ENCODE results near the gene LHX4.
A peak's percentile ranks its signal among the peaks of the same experiment; 100 is the strongest.

Gene LHX4

GRCh38 chr1:180231506-180231921 is 1.4 kb downstream of the LHX4 start:
- H3K4me1 ChIP-seq (ENCODE audit: control insufficient read depth, low read length) = peaks cover 44% of the 10 kb centered on the region
- peak overlapping the region; percentile 87 for H3K4me3 ChIP-seq (ENCODE audit: low read length)
- H4K20me1 ChIP-seq (ENCODE audit: control insufficient read depth, insufficient read depth, low read depth, low read length) = peaks cover 7% of the 10 kb centered on the region; the same call in 1 of the 2 replicates
- H3K9me3 ChIP-seq (ENCODE audit: control insufficient read depth, insufficient read depth, low read length) = peaks cover under 1% of the 10 kb centered on the region; the same call in 1 of the 2 replicates
- H3K27me3 ChIP-seq (ENCODE audit: control insufficient read depth, low read length) = peaks cover 38% of the 10 kb centered on the region
- peak overlapping the region; percentile 98 for H3K4me2 ChIP-seq (ENCODE audit: low read length)
- H3K79me2 ChIP-seq (ENCODE audit: control insufficient read depth, low read length) = peaks cover 3% of the 10 kb centered on the region; the same call in 1 of the 2 replicates
- H3K27ac ChIP-seq (ENCODE audit: low read depth, low read length) = no peak overlapping the region
- H3K36me3 ChIP-seq (ENCODE audit: control insufficient read depth, low read length) = no peaks in the 10 kb centered on the region
- no peak for TF ChIP-seq EZH2phosphoT487 (IDR thresholded peaks at IDR 0.05; ENCODE audit: borderline replicate concordance, low read length)
- TF ChIP-seq, protein P1, sequence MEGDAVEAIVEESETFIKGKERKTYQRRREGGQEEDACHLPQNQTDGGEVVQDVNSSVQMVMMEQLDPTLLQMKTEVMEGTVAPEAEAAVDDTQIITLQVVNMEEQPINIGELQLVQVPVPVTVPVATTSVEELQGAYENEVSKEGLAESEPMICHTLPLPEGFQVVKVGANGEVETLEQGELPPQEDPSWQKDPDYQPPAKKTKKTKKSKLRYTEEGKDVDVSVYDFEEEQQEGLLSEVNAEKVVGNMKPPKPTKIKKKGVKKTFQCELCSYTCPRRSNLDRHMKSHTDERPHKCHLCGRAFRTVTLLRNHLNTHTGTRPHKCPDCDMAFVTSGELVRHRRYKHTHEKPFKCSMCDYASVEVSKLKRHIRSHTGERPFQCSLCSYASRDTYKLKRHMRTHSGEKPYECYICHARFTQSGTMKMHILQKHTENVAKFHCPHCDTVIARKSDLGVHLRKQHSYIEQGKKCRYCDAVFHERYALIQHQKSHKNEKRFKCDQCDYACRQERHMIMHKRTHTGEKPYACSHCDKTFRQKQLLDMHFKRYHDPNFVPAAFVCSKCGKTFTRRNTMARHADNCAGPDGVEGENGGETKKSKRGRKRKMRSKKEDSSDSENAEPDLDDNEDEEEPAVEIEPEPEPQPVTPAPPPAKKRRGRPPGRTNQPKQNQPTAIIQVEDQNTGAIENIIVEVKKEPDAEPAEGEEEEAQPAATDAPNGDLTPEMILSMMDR (IDR thresholded peaks at IDR 0.05; ENCODE audit: low read depth, low read length, poor library complexity, severe bottlenecking) = peak; percentile 32
- H3F3A ChIP-seq (ENCODE audit: control insufficient read depth, insufficient read depth) = peaks cover 7% of the 10 kb centered on the region
- H3K9me2 ChIP-seq (replicated peaks; ENCODE audit: control insufficient read depth, low read length) = no peaks in the 10 kb centered on the region

DNA sequence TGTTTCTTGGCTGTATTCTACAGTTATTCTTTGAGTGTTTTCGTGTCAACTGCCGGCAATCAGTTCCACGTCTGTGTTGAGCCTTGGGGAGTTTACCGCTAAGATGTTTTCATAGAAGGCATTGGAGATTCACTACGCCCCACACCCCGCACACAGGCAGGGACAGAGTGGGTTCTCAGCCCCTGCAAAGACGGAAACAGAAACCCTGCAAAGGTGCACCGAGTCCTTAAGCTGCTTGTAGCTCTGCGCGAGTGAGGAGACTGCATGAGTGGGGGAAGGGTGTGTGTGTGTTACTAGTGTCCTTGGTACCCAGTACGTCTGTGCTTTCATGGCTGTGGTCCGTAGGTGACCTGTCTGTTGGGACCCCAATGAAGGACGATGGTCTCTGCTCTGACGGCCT is 1.9 kb downstream of the LHX4 start:
- Histone ChIP-seq H3K79me2 (ENCODE audit: control insufficient read depth, low read length) (peaks cover 3% of the 10 kb centered on the region; the same call in 1 of the 2 replicates), H4K20me1 (ENCODE audit: control insufficient read depth, insufficient read depth, low read depth, low read length) (peaks cover 11% of the 10 kb centered on the region; the same call in 1 of the 2 replicates), H3K4me2 (ENCODE audit: low read length) (peak overlapping the region; percentile 98), H3K27ac (ENCODE audit: low read depth, low read length) (no peak overlapping the region), H3K9me2 (replicated peaks; ENCODE audit: control insufficient read depth, low read length) (no peaks in the 10 kb centered on the region), H3K9me3 (ENCODE audit: control insufficient read depth, insufficient read depth, low read length) (no peaks in the 10 kb centered on the region), H3K27me3 (ENCODE audit: control insufficient read depth, low read length) (peaks cover 42% of the 10 kb centered on the region), H3F3A (ENCODE audit: control insufficient read depth, insufficient read depth) (peaks cover 7% of the 10 kb centered on the region), H3K4me1 (ENCODE audit: control insufficient read depth, low read length) (peaks cover 40% of the 10 kb centered on the region), H3K36me3 (ENCODE audit: control insufficient read depth, low read length) (no peaks in the 10 kb centered on the region), H3K4me3 (ENCODE audit: low read length) (peak overlapping the region; percentile 87)
- no peak for TF ChIP-seq EZH2phosphoT487 (IDR thresholded peaks at IDR 0.05; ENCODE audit: borderline replicate concordance, low read length)
- TF ChIP-seq, protein P1 (IDR thresholded peaks at IDR 0.05; ENCODE audit: low read depth, low read length, poor library complexity, severe bottlenecking) = peak; percentile 7

- Histone ChIP-seq H3K27me3 (ENCODE audit: control insufficient read depth, low read length) (peaks cover 49% of the 10 kb centered on the region), H3K79me2 (ENCODE audit: control insufficient read depth, low read length) (peaks cover 3% of the 10 kb centered on the region; the same call in 1 of the 2 replicates), H3K4me3 (ENCODE audit: low read length) (no peak overlapping the region), H3K9me2 (replicated peaks; ENCODE audit: control insufficient read depth, low read length) (no peaks in the 10 kb centered on the region), H4K20me1 (ENCODE audit: control insufficient read depth, insufficient read depth, low read depth, low read length) (peaks cover 12% of the 10 kb centered on the region; the same call in 1 of the 2 replicates), H3F3A (ENCODE audit: control insufficient read depth, insufficient read depth) (peaks cover 4% of the 10 kb centered on the region), H3K27ac (ENCODE audit: low read depth, low read length) (no peak overlapping the region), H3K9me3 (ENCODE audit: control insufficient read depth, insufficient read depth, low read length) (no peaks in the 10 kb centered on the region), H3K4me1 (ENCODE audit: control insufficient read depth, low read length) (peaks cover 34% of the 10 kb centered on the region), H3K36me3 (ENCODE audit: control insufficient read depth, low read length) (no peaks in the 10 kb centered on the region), H3K4me2 (ENCODE audit: low read length) (peak overlapping the region; percentile 98; the same call in 1 of the 2 replicates)
- no peak for TF ChIP-seq EZH2phosphoT487 (IDR thresholded peaks at IDR 0.05; ENCODE audit: borderline replicate concordance, low read length)
- TF ChIP-seq, protein P1 (IDR thresholded peaks at IDR 0.05; ENCODE audit: low read depth, low read length, poor library complexity, severe bottlenecking) = no peak
Observed at GRCh38 chr1:180232521-180233043, 2.5 kb downstream of the LHX4 start.

Measured in DOHH2 (cell line).